HepG2 (cell line): ENCODE data around the gene MPST. TPM values are rescaled to one million over a fixed set of nuclear protein-coding genes. Genes with fewer than 3 reads are reported as not detected.
A peak's percentile ranks its signal among the peaks of the same experiment; 100 is the strongest.

Experiments
- ATAC-seq: fragments of 200-7000 bp; cut with Tn5 transposase; 3 replicates; pipeline ENCODE4 v1.9.1; 2020; ENCODE audit warnings: mild to moderate bottlenecking, moderate library complexity
- BruUV-seq: library from RNA; stranded (reverse); fragments of 400-500 nt; replicated peaks from 2 replicates; lab custom pipeline; 2021; lab: Mats Ljungman, UMichigan
- CTCF ChIA-PET: fragments of 300-600 bp; formaldehyde crosslinking; extraction: SDS; loops from one replicate; lab custom pipeline; 2021; ENCODE audit warnings: low total read pairs, inconsistent platforms, low intra/inter-chr PET ratio; lab: Yijun Ruan, JAX
- POLR2A ChIA-PET: fragments of 350-600 bp; sonication (Branson Sonifier 250); formaldehyde crosslinking; loops from one replicate; lab custom pipeline; 2020; ENCODE audit warnings: antibody characterized with exemption, inconsistent platforms; lab: Yijun Ruan, JAX
- DNase-seq: peaks from one replicate; pipeline ENCODE4 v3.0.0-alpha.2; 2015; ENCODE audit warnings: low spot score
- FAIRE-seq: peaks from 3 replicates; lab custom pipeline; 2011; peaks lifted over from hg19 to GRCh38; lab: Jason Lieb, UNC
- H2AFZ ChIP-seq: one replicate; pipeline ENCODE4 v1.6.1; 2011; ENCODE audit warnings: low read length, inconsistent platforms
- H3K27ac ChIP-seq: fragments of 300-600 bp; 3 replicates; pipeline ENCODE4 v1.8.0; 2011; ENCODE audit warnings: mixed run types, mild to moderate bottlenecking, mixed read lengths, low read length, inconsistent platforms; ENCODE audit not compliant: insufficient read depth; ENCODE audit errors: extremely low read length
- H3K27me3 ChIP-seq, 2 experiments: fragments of 200-600 bp in 1 of 2; 2 replicates in 1 of 2; 3 replicates in 1 of 2; pipeline versions ENCODE4 v1.6.0 to v1.8.0; 2011; ENCODE audit warnings: low read length in 2 of 2, mild to moderate bottlenecking in 2 of 2, moderate library complexity in 2 of 2, inconsistent platforms in 1 of 2; ENCODE audit not compliant: insufficient read depth in 2 of 2, control insufficient read depth in 1 of 2
- H3K36me3 ChIP-seq, 2 experiments: fragments of 200-600 bp in 1 of 2; replicated peaks in 1 of 2; 2 replicates in 1 of 2; 3 replicates in 1 of 2; pipeline versions ENCODE4 v1.5.1 to v1.8.0; 2011; ENCODE audit warnings: low read length in 2 of 2, inconsistent platforms in 1 of 2; ENCODE audit not compliant: insufficient read depth in 2 of 2, control insufficient read depth in 1 of 2
- H3K4me1 ChIP-seq: 2 replicates; pipeline ENCODE4 v1.5.1; 2012; ENCODE audit warnings: low read length, inconsistent platforms; ENCODE audit not compliant: insufficient read depth
- H3K4me2 ChIP-seq: 2 replicates; pipeline ENCODE4 v1.6.0; 2011; ENCODE audit warnings: low read depth, low read length, inconsistent platforms
- H3K4me3 ChIP-seq, 3 experiments: fragments of 200-600 bp in 1 of 3; sonication (generic), shearing (Covaris generic) in 1 of 3; replicated peaks in 1 of 3; 2 replicates each; pipeline ENCODE4 v1.5.1; 2011 to 2016; ENCODE audit warnings: low read length in 3 of 3, inconsistent platforms in 2 of 3, low read depth in 2 of 3, mild to moderate bottlenecking in 2 of 3, control low read depth in 1 of 3, mixed read lengths in 1 of 3; ENCODE audit not compliant: insufficient read depth in 1 of 3
- H3K79me2 ChIP-seq: one replicate; pipeline ENCODE4 v1.6.1; 2011; ENCODE audit warnings: low read length, inconsistent platforms; ENCODE audit not compliant: insufficient read depth
- H3K9ac ChIP-seq: 2 replicates; pipeline ENCODE4 v1.6.0; 2011; ENCODE audit warnings: mild to moderate bottlenecking, low read depth, low read length, inconsistent platforms; ENCODE audit not compliant: insufficient read depth
- H3K9me3 ChIP-seq: 2 replicates; pipeline ENCODE4 v1.5.1; 2012; ENCODE audit warnings: mild to moderate bottlenecking, low read length
- H4K20me1 ChIP-seq: 2 replicates; pipeline ENCODE4 v1.6.0; 2011; ENCODE audit warnings: inconsistent platforms, mild to moderate bottlenecking, low read length, moderate library complexity; ENCODE audit not compliant: insufficient read depth
- GFI1 ChIP-seq: sonication (generic); formaldehyde crosslinking; IDR thresholded peaks from 2 replicates; pipeline ENCODE4 v1.5.0; 2020; ENCODE audit warnings: missing genetic modification reagents, mild to moderate bottlenecking, borderline replicate concordance
- RAD21 ChIP-seq: fragments of 450-650 bp; formaldehyde crosslinking; IDR thresholded peaks from 2 replicates; pipeline ENCODE4 v1.5.0; 2020; ENCODE audit warnings: mild to moderate bottlenecking
- RBFOX2 ChIP-seq: fragments of 200-400 bp; formaldehyde crosslinking; IDR thresholded peaks from 2 replicates; pipeline ENCODE4 v1.6.1; 2017; ENCODE audit warnings: low read depth, mild to moderate bottlenecking, low read length
- REPIN1 ChIP-seq: sonication (generic); formaldehyde crosslinking; IDR thresholded peaks from 2 replicates; pipeline ENCODE4 v1.8.0; 2022; ENCODE audit warnings: missing genetic modification reagents, low read depth, mild to moderate bottlenecking, borderline replicate concordance
- SRSF1 ChIP-seq: fragments of 200-400 bp; formaldehyde crosslinking; optimal IDR thresholded peaks from 2 replicates; pipeline ENCODE3; 2017; ENCODE audit warnings: mild to moderate bottlenecking, low read depth, low read length, moderate library complexity
- THAP11 ChIP-seq: IDR thresholded peaks from 2 replicates; pipeline ENCODE4 v1.6.1; 2016; ENCODE audit warnings: missing biosample characterization, missing genetic modification reagents
- ZMYM3 ChIP-seq: sonication (generic); formaldehyde crosslinking; IDR thresholded peaks from 2 replicates; pipeline ENCODE4 v1.5.1; 2020; ENCODE audit warnings: mild to moderate bottlenecking, missing genetic modification reagents
- ZNF644 ChIP-seq: IDR thresholded peaks from 2 replicates; pipeline ENCODE4 v1.6.1; 2016; ENCODE audit warnings: low read depth
- ZNF713 ChIP-seq: sonication (generic); formaldehyde crosslinking; IDR thresholded peaks from 2 replicates; pipeline ENCODE4 v1.4.0; 2020; ENCODE audit warnings: mild to moderate bottlenecking, missing genetic modification reagents
- WGBS: methylation state at CpG from one replicate; pipeline ENCODE4 v1.1.6; 2017; ENCODE audit warnings: low lambda C conversion rate; 5-methylcytosine and 5-hydroxymethylcytosine counted together
- in situ Hi-C: cut with HindIII; loops from 2 replicates; pipeline ENCODE4 v1.10.0; 2017; ENCODE audit warnings: low pct_unique_long_range_greater_than_20kb; ENCODE audit not compliant: extremely low pct_ligation_motif_present
- intact Hi-C: fragments of 100-400 bp; cut with micrococcal nuclease; formaldehyde crosslinking; loops from one replicate; pipeline ENCODE4 v1.10.0; 2022; ENCODE audit not compliant: unreplicated experiment
- polyA plus RNA-seq, 8 experiments: library from polyadenylated mRNA; depleted of rRNA in 3 of 8; stranded (reverse) in 7 of 8; unstranded in 1 of 8; fragments of >200 nt; fragmentation: Illumina TruSeq in 4 of 8; extraction: Trizol in 4 of 8; gene quantifications; 2 replicates each; pipeline versions ENCODE4 v1.2.1 to v1.2.3, GENCODE V29; 2011 to 2016; ENCODE audit warnings: low read depth in 4 of 8, missing spikeins in 1 of 8, mixed read lengths in 1 of 8; ENCODE audit not compliant: insufficient read depth in 1 of 8
- total RNA-seq, 5 experiments: library from RNA; depleted of rRNA; stranded (reverse); fragments of >200 nt; fragmentation: Illumina TruSeq; extraction: Trizol; gene quantifications; 2 replicates each; pipeline ENCODE4 v1.2.3, GENCODE V29; 2016; ENCODE audit warnings: low read depth in 1 of 5
- TF ChIP-seq, protein P1 (sequence below): sonication (generic); formaldehyde crosslinking; IDR thresholded peaks from 2 replicates; pipeline ENCODE4 v1.5.0; 2020; ENCODE audit warnings: mild to moderate bottlenecking, missing genetic modification reagents
- TF ChIP-seq, protein P2 (sequence below): sonication (generic); formaldehyde crosslinking; conservative IDR thresholded peaks from 2 replicates; pipeline ENCODE4 v1.4.0; 2020; ENCODE audit warnings: missing genetic modification reagents
- TF ChIP-seq, protein P3 (sequence below): sonication (generic); formaldehyde crosslinking; IDR thresholded peaks from 2 replicates; pipeline ENCODE4 v1.5.0; 2020; ENCODE audit warnings: mild to moderate bottlenecking, missing genetic modification reagents, moderate library complexity

MPST gene
- total and polyA plus RNA-seq, 2 of the 13 experiments (the other 11 are each of a cell fraction or from before 2014, with no cell fraction given) = 133 to 141 TPM

DNA sequence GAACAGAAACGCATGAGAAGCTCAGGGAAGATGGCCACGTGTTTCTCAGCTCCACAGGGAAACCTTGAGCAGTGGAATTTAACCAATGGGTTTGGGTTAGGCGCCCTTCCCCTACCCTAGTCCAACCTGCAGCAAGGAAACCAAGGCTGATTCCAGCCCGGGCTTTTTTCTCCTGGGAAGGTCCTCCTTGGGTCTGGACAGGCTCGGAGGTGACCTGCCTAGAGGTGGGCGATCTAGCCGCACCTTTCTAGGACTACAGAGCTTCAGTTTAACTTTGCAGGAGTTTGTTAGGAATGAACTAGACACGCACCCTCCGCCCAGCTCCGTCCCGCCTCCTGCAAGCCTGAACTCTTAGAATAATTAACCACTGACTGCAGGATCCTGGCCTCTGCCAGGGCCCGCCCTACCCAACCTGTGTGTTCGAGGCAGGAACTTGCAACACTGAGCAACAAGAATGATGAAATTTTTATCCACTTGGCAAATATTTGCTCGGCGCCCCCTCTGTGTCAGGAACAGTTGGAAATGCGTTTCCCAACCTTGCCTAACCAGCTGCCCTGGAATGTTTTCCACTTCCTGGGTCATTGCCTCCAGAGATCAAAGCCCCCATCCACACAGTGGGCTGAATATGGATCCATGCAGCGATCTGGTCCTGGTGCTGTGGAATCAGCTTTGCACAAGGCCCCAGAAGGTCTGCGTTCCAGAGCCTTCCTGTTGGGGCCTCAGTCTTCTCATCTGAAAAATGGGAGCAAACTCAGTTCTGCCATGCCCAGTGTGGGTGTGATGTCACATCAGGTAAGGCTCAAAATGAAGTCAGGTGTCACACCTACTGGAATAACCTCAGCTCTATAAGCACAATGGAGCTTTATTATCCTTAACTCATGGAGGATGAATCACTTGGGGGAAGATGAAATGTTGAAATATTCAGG is 13.3 kb downstream of the MPST start (continued):
- TF ChIP-seq ZNF644 (CRISPR knock-in tag) (peak; percentile 91), THAP11 (CRISPR knock-in tag) (peak; percentile 88)

DNA sequence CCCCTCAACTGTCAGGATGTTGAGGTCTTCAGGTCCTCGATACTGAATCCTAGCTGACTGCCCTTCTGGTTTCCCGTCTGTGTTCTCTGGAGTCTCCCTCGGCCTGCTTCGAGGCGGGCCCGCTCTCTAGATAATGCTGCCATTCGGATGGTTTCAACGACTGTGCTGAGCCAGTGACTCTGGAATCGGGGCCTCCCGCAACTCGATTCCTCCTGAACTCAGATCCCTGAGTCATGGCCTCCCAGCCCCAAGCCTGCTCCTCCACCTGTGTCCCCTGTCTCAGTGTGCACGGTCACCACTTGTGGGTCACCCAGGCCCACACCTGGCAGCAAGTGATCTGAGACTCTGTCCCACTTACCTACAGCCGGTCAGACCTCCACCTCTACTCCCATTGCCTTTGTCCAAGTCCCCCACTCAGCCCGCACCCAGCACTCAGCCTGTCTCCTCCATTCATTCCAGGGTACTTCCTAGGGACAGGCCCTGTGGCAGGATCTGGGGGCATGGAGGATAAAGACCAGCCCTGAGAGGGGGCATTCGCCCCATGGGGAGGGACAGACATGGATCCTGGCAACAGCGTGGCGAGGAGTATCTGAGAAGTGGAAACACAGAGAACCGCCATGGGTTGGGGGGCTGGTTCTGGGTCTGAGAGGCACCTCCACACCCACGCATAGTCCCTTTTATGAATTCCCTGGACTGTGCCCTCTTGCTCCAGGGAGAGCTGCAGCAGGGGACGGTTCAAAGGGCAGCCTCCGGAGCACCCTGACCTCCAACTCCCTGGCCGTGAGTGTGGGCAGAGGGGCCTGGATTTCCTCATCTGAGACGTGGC is 14.3 kb downstream of the MPST start:
- no peaks in the 10 kb centered on the region for H3K27me3 ChIP-seq
- DNase-seq (peak; percentile 71), FAIRE-seq (peak; percentile 81), ATAC-seq (peak; percentile 38)
- ChIA-PET CTCF (interaction anchor here (1.0 kb wide), 1 partner anchor 14 kb away, joined by 3 read pairs; no protein-coding TSS in a partner anchor), POLR2A (interaction anchor here (1.9 to 13.3 kb wide), 3 partner anchors 10 to 18 kb away, joined by 12 to 383 read pairs (median 227); partner anchors contain the start of genes KCTD17, MPST and TST)
- peak overlapping the region; percentile 86 for H3K4me2 ChIP-seq
- in situ Hi-C loops (no loop called here), intact Hi-C loops (loop anchor here (2.0 to 5.0 kb wide), 2 partner anchors 75 to 163 kb away; partner anchors contain the start of gene TMPRSS6)
- no peak overlapping the region for H2AFZ ChIP-seq
- H3K4me3 ChIP-seq = peak overlapping the region; percentile 19 to 57 (median 37); a peak in 4 of 6 replicates
- WGBS = 19% methylated on average over 12 of the region's 23 CpGs
- H3K9ac ChIP-seq = peak overlapping the region; percentile 83
- H3K4me1 ChIP-seq = peaks cover 82% of the 10 kb centered on the region
- H4K20me1 ChIP-seq = no peaks in the 10 kb centered on the region
- BruUV-seq = no TSS peak
- peak overlapping the region; percentile 99 for H3K27ac ChIP-seq
- H3K79me2 ChIP-seq = no peaks in the 10 kb centered on the region
- H3K9me3 ChIP-seq = no peaks in the 10 kb centered on the region
- H3K36me3 ChIP-seq = peaks cover 0 to 10% of the 10 kb centered on the region in 2 experiments; a peak in 4 of 5 replicates
- 0 out of 2 replicates have a peak, but pooled peaks have one; percentile 23 for TF ChIP-seq ZNF713
- 0 out of 2 replicates have a peak, but pooled peaks have one; percentile 25 for TF ChIP-seq REPIN1 (CRISPR knock-in tag)
- peak; percentile 66 for TF ChIP-seq RBFOX2
- TF ChIP-seq ZMYM3 (CRISPR knock-in tag) = peak; percentile 82
- TF ChIP-seq, protein P1, sequence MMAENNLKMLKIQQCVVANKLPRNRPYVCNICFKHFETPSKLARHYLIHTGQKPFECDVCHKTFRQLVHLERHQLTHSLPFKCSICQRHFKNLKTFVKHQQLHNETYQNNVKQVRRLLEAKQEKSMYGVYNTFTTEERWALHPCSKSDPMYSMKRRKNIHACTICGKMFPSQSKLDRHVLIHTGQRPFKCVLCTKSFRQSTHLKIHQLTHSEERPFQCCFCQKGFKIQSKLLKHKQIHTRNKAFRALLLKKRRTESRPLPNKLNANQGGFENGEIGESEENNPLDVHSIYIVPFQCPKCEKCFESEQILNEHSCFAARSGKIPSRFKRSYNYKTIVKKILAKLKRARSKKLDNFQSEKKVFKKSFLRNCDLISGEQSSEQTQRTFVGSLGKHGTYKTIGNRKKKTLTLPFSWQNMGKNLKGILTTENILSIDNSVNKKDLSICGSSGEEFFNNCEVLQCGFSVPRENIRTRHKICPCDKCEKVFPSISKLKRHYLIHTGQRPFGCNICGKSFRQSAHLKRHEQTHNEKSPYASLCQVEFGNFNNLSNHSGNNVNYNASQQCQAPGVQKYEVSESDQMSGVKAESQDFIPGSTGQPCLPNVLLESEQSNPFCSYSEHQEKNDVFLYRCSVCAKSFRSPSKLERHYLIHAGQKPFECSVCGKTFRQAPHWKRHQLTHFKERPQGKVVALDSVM (CRISPR knock-in tag) = peak; percentile 90
- 0 out of 2 replicates have a peak, but pooled peaks have one; percentile 29 for TF ChIP-seq RAD21 (CRISPR knock-in tag)
- TF ChIP-seq, protein P2, sequence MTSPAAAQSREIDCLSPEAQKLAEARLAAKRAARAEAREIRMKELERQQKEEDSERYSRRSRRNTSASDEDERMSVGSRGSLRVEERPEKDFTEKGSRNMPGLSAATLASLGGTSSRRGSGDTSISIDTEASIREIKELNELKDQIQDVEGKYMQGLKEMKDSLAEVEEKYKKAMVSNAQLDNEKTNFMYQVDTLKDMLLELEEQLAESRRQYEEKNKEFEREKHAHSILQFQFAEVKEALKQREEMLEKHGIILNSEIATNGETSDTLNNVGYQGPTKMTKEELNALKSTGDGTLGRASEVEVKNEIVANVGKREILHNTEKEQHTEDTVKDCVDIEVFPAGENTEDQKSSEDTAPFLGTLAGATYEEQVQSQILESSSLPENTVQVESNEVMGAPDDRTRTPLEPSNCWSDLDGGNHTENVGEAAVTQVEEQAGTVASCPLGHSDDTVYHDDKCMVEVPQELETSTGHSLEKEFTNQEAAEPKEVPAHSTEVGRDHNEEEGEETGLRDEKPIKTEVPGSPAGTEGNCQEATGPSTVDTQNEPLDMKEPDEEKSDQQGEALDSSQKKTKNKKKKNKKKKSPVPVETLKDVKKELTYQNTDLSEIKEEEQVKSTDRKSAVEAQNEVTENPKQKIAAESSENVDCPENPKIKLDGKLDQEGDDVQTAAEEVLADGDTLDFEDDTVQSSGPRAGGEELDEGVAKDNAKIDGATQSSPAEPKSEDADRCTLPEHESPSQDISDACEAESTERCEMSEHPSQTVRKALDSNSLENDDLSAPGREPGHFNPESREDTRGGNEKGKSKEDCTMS (CRISPR knock-in tag) = no peak
- TF ChIP-seq, protein P3, sequence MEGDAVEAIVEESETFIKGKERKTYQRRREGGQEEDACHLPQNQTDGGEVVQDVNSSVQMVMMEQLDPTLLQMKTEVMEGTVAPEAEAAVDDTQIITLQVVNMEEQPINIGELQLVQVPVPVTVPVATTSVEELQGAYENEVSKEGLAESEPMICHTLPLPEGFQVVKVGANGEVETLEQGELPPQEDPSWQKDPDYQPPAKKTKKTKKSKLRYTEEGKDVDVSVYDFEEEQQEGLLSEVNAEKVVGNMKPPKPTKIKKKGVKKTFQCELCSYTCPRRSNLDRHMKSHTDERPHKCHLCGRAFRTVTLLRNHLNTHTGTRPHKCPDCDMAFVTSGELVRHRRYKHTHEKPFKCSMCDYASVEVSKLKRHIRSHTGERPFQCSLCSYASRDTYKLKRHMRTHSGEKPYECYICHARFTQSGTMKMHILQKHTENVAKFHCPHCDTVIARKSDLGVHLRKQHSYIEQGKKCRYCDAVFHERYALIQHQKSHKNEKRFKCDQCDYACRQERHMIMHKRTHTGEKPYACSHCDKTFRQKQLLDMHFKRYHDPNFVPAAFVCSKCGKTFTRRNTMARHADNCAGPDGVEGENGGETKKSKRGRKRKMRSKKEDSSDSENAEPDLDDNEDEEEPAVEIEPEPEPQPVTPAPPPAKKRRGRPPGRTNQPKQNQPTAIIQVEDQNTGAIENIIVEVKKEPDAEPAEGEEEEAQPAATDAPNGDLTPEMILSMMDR = 0 out of 2 replicates have a peak, but pooled peaks have one; percentile 1
- peak; percentile 66 for TF ChIP-seq SRSF1
- TF ChIP-seq GFI1 (CRISPR knock-in tag) = peak; percentile 37; the same call in 1 of the 2 replicates
